ENCODE measurements around the gene CLN6. TPM values are rescaled to one million over a fixed set of nuclear protein-coding genes. Genes with fewer than 3 reads are reported as not detected.

The CLN6 gene
- total and polyA plus RNA-seq, 10 donors, result 9.8 to 38.6 (median 27.1) TPM

DNA sequence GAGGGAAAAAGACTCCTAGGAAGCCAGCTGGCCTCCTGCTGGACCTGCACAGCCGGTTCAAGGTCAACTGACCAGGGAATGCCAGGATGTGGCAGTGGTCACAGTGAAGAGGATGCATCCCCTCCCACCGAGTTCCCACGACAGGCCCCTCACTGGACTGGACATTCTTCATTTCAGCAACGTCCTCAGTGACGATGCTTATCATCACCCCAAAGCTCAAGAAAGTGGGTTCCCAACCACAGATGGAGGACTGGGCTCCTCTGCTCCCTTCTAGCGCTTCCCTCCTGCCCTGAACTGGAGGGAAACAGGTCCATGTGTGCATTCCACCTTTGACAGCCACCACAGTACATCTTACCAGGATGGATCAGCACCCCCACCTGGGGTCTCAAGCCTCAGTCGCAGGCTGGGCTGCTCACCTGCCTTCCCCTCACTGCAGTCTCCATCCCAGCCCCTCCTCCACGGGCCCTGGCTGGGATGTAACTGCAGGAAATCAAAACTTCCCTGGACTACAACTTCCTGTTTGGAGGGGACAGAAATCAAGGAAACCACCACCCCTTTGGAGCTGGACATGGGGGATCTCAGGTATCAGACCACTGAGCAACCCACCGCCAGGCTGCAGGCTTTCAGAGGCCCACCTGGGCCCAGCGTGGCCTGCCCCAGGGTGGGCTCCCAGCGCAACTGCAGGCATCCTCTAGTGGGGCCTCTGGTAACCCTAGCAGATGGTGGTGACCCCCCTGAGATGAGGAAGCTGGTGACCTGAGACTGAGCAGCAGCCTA is 31.7 kb downstream of the CLN6 start:
- TF ChIP-seq POLR2AphosphoS5 (IDR thresholded peaks at IDR 0.05), result peak in 1 of 3 donors; percentile 48
- no peak for TF ChIP-seq POLR2A (IDR thresholded peaks at IDR 0.05)
- intact Hi-C loops (cut with DNase I; ENCODE audit: low total_unique reads), result no loop called here
- Histone ChIP-seq H3K4me1 (peaks cover 0 to 29% (median 8%) of the 10 kb centered on the region in 6 donors), H3K36me3 (peaks cover 0 to 53% (median 9%) of the 10 kb centered on the region in 6 donors), H3K27ac (peak overlapping the region in 3 of 8 donors; percentile 13 to 18 (median 13)), H3K9me3 (no peaks in the 10 kb centered on the region), H3K4me3 (no peak overlapping the region), H3K27me3 (replicated peaks in 1 of 7) (no peaks in the 10 kb centered on the region)
- no peak for DNase-seq
- WGBS, 5 donors, result 83 to 91% (median 86%) methylated on average over 9 to 11 of the region's 11 CpGs

DNA sequence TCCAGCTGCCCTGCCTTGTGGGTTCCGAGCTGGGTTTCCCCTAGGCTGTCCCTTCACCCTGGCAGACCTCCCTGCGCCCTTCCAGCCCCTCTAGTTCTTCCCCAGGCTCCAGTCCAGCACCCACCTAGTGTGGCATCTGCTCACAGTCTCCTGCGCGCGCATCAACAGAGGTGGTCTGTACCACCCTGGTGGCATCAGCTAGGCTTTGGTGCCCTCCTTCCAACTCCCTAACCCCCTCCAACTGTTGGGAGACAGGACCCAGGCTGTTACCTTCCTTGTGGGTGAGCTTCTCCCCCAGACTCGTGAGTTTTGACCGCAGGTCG is 32.4 kb downstream of the CLN6 start:
- Histone ChIP-seq H3K27me3 (replicated peaks in 1 of 7) (no peaks in the 10 kb centered on the region), H3K9me3 (no peaks in the 10 kb centered on the region), H3K27ac (no peak overlapping the region), H3K36me3 (peaks cover 0 to 60% (median 16%) of the 10 kb centered on the region in 6 donors), H3K4me3 (no peak overlapping the region), H3K4me1 (peaks cover 0 to 28% (median 8%) of the 10 kb centered on the region in 6 donors)
- 90 to 99% (median 92%) methylated on average over 8 of the region's 8 CpGs for WGBS, 5 donors
- no peak for DNase-seq
- intact Hi-C loops (cut with DNase I; ENCODE audit: low total_unique reads), result no loop called here
- TF ChIP-seq POLR2A (IDR thresholded peaks at IDR 0.05) (no peak), POLR2AphosphoS5 (IDR thresholded peaks at IDR 0.05) (peak in 1 of 3 donors; percentile 34)
- TF ChIP-seq, protein P1, sequence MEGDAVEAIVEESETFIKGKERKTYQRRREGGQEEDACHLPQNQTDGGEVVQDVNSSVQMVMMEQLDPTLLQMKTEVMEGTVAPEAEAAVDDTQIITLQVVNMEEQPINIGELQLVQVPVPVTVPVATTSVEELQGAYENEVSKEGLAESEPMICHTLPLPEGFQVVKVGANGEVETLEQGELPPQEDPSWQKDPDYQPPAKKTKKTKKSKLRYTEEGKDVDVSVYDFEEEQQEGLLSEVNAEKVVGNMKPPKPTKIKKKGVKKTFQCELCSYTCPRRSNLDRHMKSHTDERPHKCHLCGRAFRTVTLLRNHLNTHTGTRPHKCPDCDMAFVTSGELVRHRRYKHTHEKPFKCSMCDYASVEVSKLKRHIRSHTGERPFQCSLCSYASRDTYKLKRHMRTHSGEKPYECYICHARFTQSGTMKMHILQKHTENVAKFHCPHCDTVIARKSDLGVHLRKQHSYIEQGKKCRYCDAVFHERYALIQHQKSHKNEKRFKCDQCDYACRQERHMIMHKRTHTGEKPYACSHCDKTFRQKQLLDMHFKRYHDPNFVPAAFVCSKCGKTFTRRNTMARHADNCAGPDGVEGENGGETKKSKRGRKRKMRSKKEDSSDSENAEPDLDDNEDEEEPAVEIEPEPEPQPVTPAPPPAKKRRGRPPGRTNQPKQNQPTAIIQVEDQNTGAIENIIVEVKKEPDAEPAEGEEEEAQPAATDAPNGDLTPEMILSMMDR (IDR thresholded peaks at IDR 0.05 in 8 of 11, conservative IDR thresholded peaks at IDR 0.05 in 3 of 11), result no peak

DNA sequence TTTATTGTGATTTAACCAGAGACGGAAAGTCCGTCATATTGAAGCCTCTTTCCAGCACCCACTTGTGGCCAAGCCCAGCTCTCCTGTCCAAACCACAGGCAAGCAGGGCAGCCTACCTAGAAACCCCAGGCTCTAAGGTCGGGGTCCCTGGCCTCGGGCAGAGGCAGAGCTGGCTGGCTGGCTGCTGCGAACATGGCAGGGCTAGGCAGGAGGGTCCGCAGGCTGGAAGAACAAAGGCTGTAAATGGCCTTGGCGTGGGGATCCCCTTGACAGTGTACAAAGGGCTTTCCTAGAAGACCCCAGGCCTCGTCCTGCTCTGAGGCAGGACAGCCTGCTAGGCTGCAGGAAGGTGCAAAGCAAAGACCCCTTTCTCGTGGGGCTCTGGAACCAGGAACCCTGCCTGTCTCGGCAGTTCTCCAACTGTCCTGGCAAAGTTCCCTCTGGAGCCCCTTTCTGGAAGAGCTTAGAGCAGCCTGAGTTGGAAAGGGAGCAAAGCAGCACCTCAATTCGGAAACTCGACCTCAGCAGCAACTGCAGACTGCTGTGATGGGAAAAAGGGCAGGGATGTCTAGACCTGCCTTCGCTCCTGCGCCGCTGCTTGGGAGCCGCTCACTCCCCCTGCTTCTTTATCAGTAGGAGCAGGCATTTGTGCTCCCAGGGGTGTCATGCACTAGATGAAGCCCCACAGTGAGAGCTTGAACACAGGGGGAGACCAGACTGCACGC is 32.9 kb downstream of the CLN6 start:
- 90 to 96% (median 91%) methylated on average over 16 to 17 of the region's 17 CpGs for WGBS, 5 donors
- Histone ChIP-seq H3K36me3 (peaks cover 0 to 66% (median 20%) of the 10 kb centered on the region in 6 donors), H3K27me3 (replicated peaks in 1 of 7) (no peaks in the 10 kb centered on the region), H3K9me3 (no peaks in the 10 kb centered on the region), H3K4me1 (peaks cover 0 to 23% (median 8%) of the 10 kb centered on the region in 6 donors), H3K4me3 (no peak overlapping the region), H3K27ac (no peak overlapping the region)
- DNase-seq, result no peak
- TF ChIP-seq POLR2AphosphoS5 (IDR thresholded peaks at IDR 0.05), result peak in 1 of 3 donors; percentile 63
- TF ChIP-seq, protein P1 (IDR thresholded peaks at IDR 0.05 in 8 of 11, conservative IDR thresholded peaks at IDR 0.05 in 3 of 11), result no peak
- TF ChIP-seq POLR2A (IDR thresholded peaks at IDR 0.05), result no peak
- intact Hi-C loops (cut with DNase I; ENCODE audit: low total_unique reads), result no loop called here

DNA sequence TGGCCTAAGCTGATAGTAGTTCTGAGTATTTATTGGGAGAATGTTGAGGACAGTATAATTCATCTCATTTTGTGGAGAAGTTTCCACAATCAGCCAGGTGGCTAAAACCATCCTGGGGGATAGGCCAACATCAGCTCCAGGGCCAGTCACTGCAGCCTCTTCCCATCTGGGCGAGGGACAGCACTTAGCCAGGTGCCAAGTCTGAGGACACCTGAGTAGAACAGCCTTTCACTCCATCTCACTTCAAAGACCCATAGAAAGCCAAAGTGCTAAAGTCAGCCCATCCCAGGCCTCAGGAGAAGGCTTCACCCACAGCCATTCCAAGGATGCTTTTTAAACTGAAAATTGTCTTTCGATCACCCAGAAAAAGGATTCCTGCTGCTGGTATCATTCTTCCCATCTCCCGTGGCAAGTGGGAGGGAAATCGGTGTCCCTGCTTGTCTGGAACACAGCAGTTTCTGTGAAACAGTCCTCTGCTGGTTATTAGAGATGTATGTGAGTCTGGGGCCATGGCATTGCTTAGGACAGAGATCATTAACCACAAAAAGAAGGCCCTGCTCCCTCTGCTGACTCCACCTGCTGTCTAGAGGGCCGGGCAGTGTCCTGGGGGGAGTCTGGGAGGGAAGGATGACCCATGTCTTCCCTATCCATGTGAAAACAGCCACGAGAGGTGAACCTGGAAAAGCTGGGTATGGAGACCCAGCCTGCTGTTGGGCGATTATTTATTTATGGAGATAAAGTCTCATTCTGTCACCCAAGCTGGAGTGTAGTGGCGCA is 34.0 kb downstream of the CLN6 start:
- Histone ChIP-seq H3K27me3 (replicated peaks in 1 of 7) (no peaks in the 10 kb centered on the region), H3K36me3 (peaks cover 0 to 77% (median 24%) of the 10 kb centered on the region in 6 donors), H3K4me3 (no peak overlapping the region), H3K27ac (no peak overlapping the region), H3K9me3 (no peaks in the 10 kb centered on the region), H3K4me1 (peaks cover 0 to 22% (median 8%) of the 10 kb centered on the region in 6 donors)
- TF ChIP-seq, protein P1 (IDR thresholded peaks at IDR 0.05 in 8 of 11, conservative IDR thresholded peaks at IDR 0.05 in 3 of 11), result peak in 1 of 11 experiments; percentile 8
- TF ChIP-seq POLR2AphosphoS5 (IDR thresholded peaks at IDR 0.05) (no peak), POLR2A (IDR thresholded peaks at IDR 0.05) (no peak)
- no peak for DNase-seq
- 91 to 96% (median 95%) methylated on average over 8 of the region's 8 CpGs for WGBS, 5 donors
- intact Hi-C loops (cut with DNase I; ENCODE audit: low total_unique reads), result no loop called here

All from spleen (tissue), 11 donors.